Mesothelial cell of epicardium (in vitro differentiated cells): ENCODE results near the gene DUSP9. TPM values are rescaled to one million over a fixed set of nuclear protein-coding genes. Genes with fewer than 3 reads are reported as not detected.

Experiments
- DNase-seq, 2 experiments: peaks; one replicate each; pipeline ENCODE4 v3.0.0; 2021; ENCODE audit warnings: low spot score in 2 of 2; ENCODE audit not compliant: unreplicated experiment in 2 of 2
- H3K27ac Mint-ChIP-seq: 2 replicates; pipeline ENCODE4 v1.8.0; 2021; ENCODE audit warnings: mixed read lengths
- H3K27me3 Mint-ChIP-seq: 2 replicates; pipeline ENCODE4 v1.8.0; 2021; ENCODE audit warnings: low read depth, mixed read lengths
- H3K36me3 Mint-ChIP-seq: 2 replicates; pipeline ENCODE4 v1.8.0; 2021; ENCODE audit warnings: mixed read lengths
- H3K4me1 Mint-ChIP-seq: 2 replicates; pipeline ENCODE4 v1.8.0; 2021; ENCODE audit warnings: mixed read lengths
- H3K4me3 Mint-ChIP-seq: 2 replicates; pipeline ENCODE4 v1.8.0; 2021; ENCODE audit warnings: mild to moderate bottlenecking, moderate library complexity, mixed read lengths
- H3K9me3 Mint-ChIP-seq: 2 replicates; pipeline ENCODE4 v1.8.0; 2021; ENCODE audit warnings: mixed read lengths
- CTCF ChIP-seq: fragments of 200-600 bp; sonication (generic); IDR thresholded peaks from one replicate; pipeline ENCODE4 v1.5.0; 2021; ENCODE audit warnings: antibody characterized with exemption; ENCODE audit not compliant: unreplicated experiment
- total RNA-seq: library from RNA; stranded (reverse); gene quantifications from 3 replicates; pipeline ENCODE4 v1.2.1, GENCODE V29; 2021

The DUSP9 gene
- total RNA-seq, 1 donor from 2014 or later = 3.7 TPM

GRCh38 chrX:153608806-153609205 is 38.2 kb upstream of the DUSP9 start:
- Mint-ChIP-seq H3K4me3 (no peak overlapping the region), H3K9me3 (peaks cover 20% of the 10 kb centered on the region), H3K4me1 (peaks cover 2% of the 10 kb centered on the region), H3K36me3 (no peaks in the 10 kb centered on the region), H3K27me3 (peaks cover 47% of the 10 kb centered on the region), H3K27ac (no peak overlapping the region)
- TF ChIP-seq CTCF = no peak
- DNase-seq = no peak

GRCh38 chrX:153609917-153610835 is 36.8 kb upstream of the DUSP9 start:
- peaks cover 23% of the 10 kb centered on the region for H3K9me3 Mint-ChIP-seq
- H3K27me3 Mint-ChIP-seq = peaks cover 61% of the 10 kb centered on the region

GRCh38 chrX:153610836-153611213 is 36.2 kb upstream of the DUSP9 start:
- no peak for DNase-seq
- peaks cover 27% of the 10 kb centered on the region for H3K9me3 Mint-ChIP-seq
- H3K36me3 Mint-ChIP-seq = no peaks in the 10 kb centered on the region
- peak overlapping the region; percentile 56 for H3K4me3 Mint-ChIP-seq
- H3K27me3 Mint-ChIP-seq = peaks cover 65% of the 10 kb centered on the region
- no peak overlapping the region for H3K27ac Mint-ChIP-seq
- H3K4me1 Mint-ChIP-seq = peaks cover 2% of the 10 kb centered on the region
- TF ChIP-seq CTCF = no peak

More at GRCh38 chrX:153609917-153610835, 36.8 kb upstream of the DUSP9 start:
- Mint-ChIP-seq H3K36me3 (no peaks in the 10 kb centered on the region), H3K4me1 (peaks cover 2% of the 10 kb centered on the region), H3K27ac (no peak overlapping the region), H3K4me3 (peak overlapping the region; percentile 56)
- TF ChIP-seq CTCF = peak; percentile 78
- DNase-seq = peak; percentile 57 to 85

- no peak for DNase-seq
- Mint-ChIP-seq H3K27ac (no peak overlapping the region), H3K4me1 (peaks cover 2% of the 10 kb centered on the region), H3K36me3 (no peaks in the 10 kb centered on the region), H3K9me3 (peaks cover 27% of the 10 kb centered on the region), H3K27me3 (peaks cover 66% of the 10 kb centered on the region), H3K4me3 (no peak overlapping the region)
- no peak for TF ChIP-seq CTCF
Measured at GRCh38 chrX:153611298-153612095, 35.5 kb upstream of the DUSP9 start.

- no peak for DNase-seq
- Mint-ChIP-seq H3K9me3 (peaks cover 21% of the 10 kb centered on the region), H3K36me3 (no peaks in the 10 kb centered on the region), H3K4me3 (no peak overlapping the region), H3K27me3 (peaks cover 67% of the 10 kb centered on the region), H3K27ac (no peak overlapping the region), H3K4me1 (peaks cover 2% of the 10 kb centered on the region)
- no peak for TF ChIP-seq CTCF
Measured at GRCh38 chrX:153612413-153612812, 34.6 kb upstream of the DUSP9 start.
